HL-60 (cell line): ENCODE results near the gene DNAJC18.

ENCODE experiments used
- GABPA ChIP-seq: IDR thresholded peaks from 2 replicates; pipeline ENCODE4 v1.6.1; 2012; ENCODE audit warnings: low read depth
- POLR2AphosphoS5 ChIP-seq: IDR thresholded peaks from 2 replicates; pipeline ENCODE4 v1.6.1; 2012; ENCODE audit warnings: low read depth
- TF ChIP-seq, protein P1 (sequence below): IDR thresholded peaks from one replicate; pipeline ENCODE4 v1.5.1; 2011; ENCODE audit warnings: low read length, control low read depth, inconsistent platforms; ENCODE audit not compliant: insufficient read depth
- TF ChIP-seq, protein P2 (sequence below): IDR thresholded peaks from 2 replicates; pipeline ENCODE4 v1.6.1; 2012; ENCODE audit warnings: low read depth; ENCODE audit not compliant: insufficient replicate concordance

DNA sequence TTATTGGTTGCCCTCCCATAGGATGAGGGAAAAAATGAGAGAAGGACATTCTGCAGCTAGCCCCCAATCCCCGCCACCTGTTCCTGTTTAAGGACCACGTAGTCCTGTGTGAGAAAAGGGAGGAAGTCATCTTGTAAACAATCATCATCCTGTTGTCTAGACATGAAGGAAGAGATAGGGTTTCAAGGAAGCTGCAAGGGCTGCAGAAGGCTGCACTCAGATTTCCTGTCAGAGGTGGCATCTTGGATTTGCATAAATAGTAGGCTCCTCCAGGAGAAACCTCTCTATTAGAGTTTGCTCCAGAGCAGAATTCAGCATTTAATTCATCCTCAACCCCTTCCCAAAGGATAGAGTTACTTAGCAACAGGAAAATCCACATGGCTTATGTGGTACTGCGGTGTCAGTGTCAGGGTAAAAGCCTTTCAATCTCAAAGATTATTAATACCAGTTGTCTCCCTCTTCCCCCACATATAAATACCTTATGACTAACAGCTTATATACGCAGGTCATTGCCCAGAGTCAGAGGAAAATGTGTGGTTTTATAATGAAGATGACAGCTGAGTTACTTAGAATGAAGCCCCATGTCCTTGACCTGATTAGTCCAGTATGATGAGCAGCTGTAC is 4.6 kb upstream of the DNAJC18 start:
- TF ChIP-seq, protein P1, sequence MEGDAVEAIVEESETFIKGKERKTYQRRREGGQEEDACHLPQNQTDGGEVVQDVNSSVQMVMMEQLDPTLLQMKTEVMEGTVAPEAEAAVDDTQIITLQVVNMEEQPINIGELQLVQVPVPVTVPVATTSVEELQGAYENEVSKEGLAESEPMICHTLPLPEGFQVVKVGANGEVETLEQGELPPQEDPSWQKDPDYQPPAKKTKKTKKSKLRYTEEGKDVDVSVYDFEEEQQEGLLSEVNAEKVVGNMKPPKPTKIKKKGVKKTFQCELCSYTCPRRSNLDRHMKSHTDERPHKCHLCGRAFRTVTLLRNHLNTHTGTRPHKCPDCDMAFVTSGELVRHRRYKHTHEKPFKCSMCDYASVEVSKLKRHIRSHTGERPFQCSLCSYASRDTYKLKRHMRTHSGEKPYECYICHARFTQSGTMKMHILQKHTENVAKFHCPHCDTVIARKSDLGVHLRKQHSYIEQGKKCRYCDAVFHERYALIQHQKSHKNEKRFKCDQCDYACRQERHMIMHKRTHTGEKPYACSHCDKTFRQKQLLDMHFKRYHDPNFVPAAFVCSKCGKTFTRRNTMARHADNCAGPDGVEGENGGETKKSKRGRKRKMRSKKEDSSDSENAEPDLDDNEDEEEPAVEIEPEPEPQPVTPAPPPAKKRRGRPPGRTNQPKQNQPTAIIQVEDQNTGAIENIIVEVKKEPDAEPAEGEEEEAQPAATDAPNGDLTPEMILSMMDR = no peak
- TF ChIP-seq POLR2AphosphoS5 = no peak
- no peak for TF ChIP-seq GABPA
- TF ChIP-seq, protein P2, sequence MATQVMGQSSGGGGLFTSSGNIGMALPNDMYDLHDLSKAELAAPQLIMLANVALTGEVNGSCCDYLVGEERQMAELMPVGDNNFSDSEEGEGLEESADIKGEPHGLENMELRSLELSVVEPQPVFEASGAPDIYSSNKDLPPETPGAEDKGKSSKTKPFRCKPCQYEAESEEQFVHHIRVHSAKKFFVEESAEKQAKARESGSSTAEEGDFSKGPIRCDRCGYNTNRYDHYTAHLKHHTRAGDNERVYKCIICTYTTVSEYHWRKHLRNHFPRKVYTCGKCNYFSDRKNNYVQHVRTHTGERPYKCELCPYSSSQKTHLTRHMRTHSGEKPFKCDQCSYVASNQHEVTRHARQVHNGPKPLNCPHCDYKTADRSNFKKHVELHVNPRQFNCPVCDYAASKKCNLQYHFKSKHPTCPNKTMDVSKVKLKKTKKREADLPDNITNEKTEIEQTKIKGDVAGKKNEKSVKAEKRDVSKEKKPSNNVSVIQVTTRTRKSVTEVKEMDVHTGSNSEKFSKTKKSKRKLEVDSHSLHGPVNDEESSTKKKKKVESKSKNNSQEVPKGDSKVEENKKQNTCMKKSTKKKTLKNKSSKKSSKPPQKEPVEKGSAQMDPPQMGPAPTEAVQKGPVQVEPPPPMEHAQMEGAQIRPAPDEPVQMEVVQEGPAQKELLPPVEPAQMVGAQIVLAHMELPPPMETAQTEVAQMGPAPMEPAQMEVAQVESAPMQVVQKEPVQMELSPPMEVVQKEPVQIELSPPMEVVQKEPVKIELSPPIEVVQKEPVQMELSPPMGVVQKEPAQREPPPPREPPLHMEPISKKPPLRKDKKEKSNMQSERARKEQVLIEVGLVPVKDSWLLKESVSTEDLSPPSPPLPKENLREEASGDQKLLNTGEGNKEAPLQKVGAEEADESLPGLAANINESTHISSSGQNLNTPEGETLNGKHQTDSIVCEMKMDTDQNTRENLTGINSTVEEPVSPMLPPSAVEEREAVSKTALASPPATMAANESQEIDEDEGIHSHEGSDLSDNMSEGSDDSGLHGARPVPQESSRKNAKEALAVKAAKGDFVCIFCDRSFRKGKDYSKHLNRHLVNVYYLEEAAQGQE = no peak
